ENCODE results near the gene RASGEF1C. TPM values are rescaled to one million over a fixed set of nuclear protein-coding genes. Genes with fewer than 3 reads are reported as not detected.

RASGEF1C gene
- total RNA-seq, 1 donor: not detected

- no peaks in the 10 kb centered on the region for H3K9me3 ChIP-seq (ENCODE audit: low read depth, low read length)
- H3K4me1 ChIP-seq (ENCODE audit: insufficient read depth, low read length): no peaks in the 10 kb centered on the region
- no peaks in the 10 kb centered on the region for H3K27me3 ChIP-seq (ENCODE audit: insufficient read depth, low read length)
- no peak overlapping the region for H3K4me3 ChIP-seq (ENCODE audit: low read length)
Measured at GRCh38 chr5:180178531-180179441, 30.2 kb downstream of the RASGEF1C start.

GRCh38 chr5:180176191-180176590 lies 32.8 kb downstream of the RASGEF1C start:
- H3K9me3 ChIP-seq (ENCODE audit: low read depth, low read length): no peaks in the 10 kb centered on the region
- H3K4me3 ChIP-seq (ENCODE audit: low read length): no peak overlapping the region
- H3K4me1 ChIP-seq (ENCODE audit: insufficient read depth, low read length): no peaks in the 10 kb centered on the region
- no peaks in the 10 kb centered on the region for H3K27me3 ChIP-seq (ENCODE audit: insufficient read depth, low read length)

- Histone ChIP-seq H3K9me3 (ENCODE audit: low read depth, low read length) (no peaks in the 10 kb centered on the region), H3K4me1 (ENCODE audit: insufficient read depth, low read length) (no peaks in the 10 kb centered on the region), H3K27me3 (ENCODE audit: insufficient read depth, low read length) (no peaks in the 10 kb centered on the region), H3K4me3 (ENCODE audit: low read length) (no peak overlapping the region)
Measured at GRCh38 chr5:180175015-180175431, 34.0 kb downstream of the RASGEF1C start.

GRCh38 chr5:180174587-180174972 lies 34.4 kb downstream of the RASGEF1C start:
- Histone ChIP-seq H3K4me3 (ENCODE audit: low read length) (no peak overlapping the region), H3K4me1 (ENCODE audit: insufficient read depth, low read length) (no peaks in the 10 kb centered on the region), H3K27me3 (ENCODE audit: insufficient read depth, low read length) (no peaks in the 10 kb centered on the region), H3K9me3 (ENCODE audit: low read depth, low read length) (no peaks in the 10 kb centered on the region)

GRCh38 chr5:180173875-180174586 lies 35.0 kb downstream of the RASGEF1C start:
- no peak overlapping the region for H3K4me3 ChIP-seq (ENCODE audit: low read length)
- no peaks in the 10 kb centered on the region for H3K9me3 ChIP-seq (ENCODE audit: low read depth, low read length)
- no peaks in the 10 kb centered on the region for H3K4me1 ChIP-seq (ENCODE audit: insufficient read depth, low read length)
- no peaks in the 10 kb centered on the region for H3K27me3 ChIP-seq (ENCODE audit: insufficient read depth, low read length)

- Histone ChIP-seq H3K27me3 (ENCODE audit: insufficient read depth, low read length) (no peaks in the 10 kb centered on the region), H3K4me1 (ENCODE audit: insufficient read depth, low read length) (no peaks in the 10 kb centered on the region), H3K4me3 (ENCODE audit: low read length) (no peak overlapping the region), H3K9me3 (ENCODE audit: low read depth, low read length) (no peaks in the 10 kb centered on the region)
Measured at GRCh38 chr5:180173198-180173544, 35.8 kb downstream of the RASGEF1C start.

GRCh38 chr5:180172447-180173197 lies 36.4 kb downstream of the RASGEF1C start:
- Histone ChIP-seq H3K27me3 (ENCODE audit: insufficient read depth, low read length) (no peaks in the 10 kb centered on the region), H3K9me3 (ENCODE audit: low read depth, low read length) (no peaks in the 10 kb centered on the region), H3K4me3 (ENCODE audit: low read length) (no peak overlapping the region), H3K4me1 (ENCODE audit: insufficient read depth, low read length) (no peaks in the 10 kb centered on the region)

- no peaks in the 10 kb centered on the region for H3K4me1 ChIP-seq (ENCODE audit: insufficient read depth, low read length)
- no peaks in the 10 kb centered on the region for H3K9me3 ChIP-seq (ENCODE audit: low read depth, low read length)
- H3K4me3 ChIP-seq (ENCODE audit: low read length): no peak overlapping the region
- no peaks in the 10 kb centered on the region for H3K27me3 ChIP-seq (ENCODE audit: insufficient read depth, low read length)
Measured at GRCh38 chr5:180171568-180172094, 37.4 kb downstream of the RASGEF1C start.

- Histone ChIP-seq H3K9me3 (ENCODE audit: low read depth, low read length) (no peaks in the 10 kb centered on the region), H3K27me3 (ENCODE audit: insufficient read depth, low read length) (no peaks in the 10 kb centered on the region), H3K4me1 (ENCODE audit: insufficient read depth, low read length) (no peaks in the 10 kb centered on the region), H3K4me3 (ENCODE audit: low read length) (no peak overlapping the region)
Measured at GRCh38 chr5:180170810-180171567, 38.0 kb downstream of the RASGEF1C start.

- Histone ChIP-seq H3K9me3 (ENCODE audit: low read depth, low read length) (no peaks in the 10 kb centered on the region), H3K4me3 (ENCODE audit: low read length) (no peak overlapping the region), H3K4me1 (ENCODE audit: insufficient read depth, low read length) (no peaks in the 10 kb centered on the region), H3K27me3 (ENCODE audit: insufficient read depth, low read length) (no peaks in the 10 kb centered on the region)
Measured at GRCh38 chr5:180170106-180170809, 38.8 kb downstream of the RASGEF1C start.

- Histone ChIP-seq H3K9me3 (ENCODE audit: low read depth, low read length) (no peaks in the 10 kb centered on the region), H3K4me3 (ENCODE audit: low read length) (no peak overlapping the region)
Measured at GRCh38 chr5:180169248-180170105, 39.5 kb downstream of the RASGEF1C start.

GRCh38 chr5:180168758-180169157 lies 40.3 kb downstream of the RASGEF1C start:
- Histone ChIP-seq H3K4me3 (ENCODE audit: low read length) (no peak overlapping the region), H3K9me3 (ENCODE audit: low read depth, low read length) (peaks cover 3% of the 10 kb centered on the region), H3K27me3 (ENCODE audit: insufficient read depth, low read length) (no peaks in the 10 kb centered on the region), H3K4me1 (ENCODE audit: insufficient read depth, low read length) (no peaks in the 10 kb centered on the region)

More at GRCh38 chr5:180169248-180170105, 39.5 kb downstream of the RASGEF1C start:
- Histone ChIP-seq H3K27me3 (ENCODE audit: insufficient read depth, low read length) (no peaks in the 10 kb centered on the region), H3K4me1 (ENCODE audit: insufficient read depth, low read length) (no peaks in the 10 kb centered on the region)

GRCh38 chr5:180166176-180166575 lies 42.8 kb downstream of the RASGEF1C start:
- H3K27me3 ChIP-seq (ENCODE audit: insufficient read depth, low read length): no peaks in the 10 kb centered on the region
- H3K4me1 ChIP-seq (ENCODE audit: insufficient read depth, low read length): peaks cover 2% of the 10 kb centered on the region
- H3K9me3 ChIP-seq (ENCODE audit: low read depth, low read length): peaks cover 4% of the 10 kb centered on the region
- H3K4me3 ChIP-seq (ENCODE audit: low read length): no peak overlapping the region

Measured in mononuclear cell (primary cell).